HEK293T (cell line): ENCODE data around the gene PLCB4.

ENCODE experiments used
- CTCF ChIA-PET: fragments of 350-600 bp; formaldehyde crosslinking; extraction: SDS; loops from one replicate; lab custom pipeline; 2021; ENCODE audit warnings: antibody characterized with exemption, inconsistent platforms; lab: Yijun Ruan, JAX
- POLR2A ChIA-PET: fragments of 350-600 bp; formaldehyde crosslinking; extraction: SDS; loops from one replicate; lab custom pipeline; 2020; ENCODE audit warnings: antibody characterized with exemption, inconsistent platforms; lab: Yijun Ruan, JAX
- DNase-seq: peaks from one replicate; pipeline ENCODE4 v3.0.0; 2012; ENCODE audit warnings: mixed read lengths; ENCODE audit errors: extremely low spot score
- ARNT ChIP-seq: fragments of 450-650 bp; IDR thresholded peaks from 2 replicates; pipeline ENCODE4 v1.6.1; 2017; ENCODE audit warnings: mild to moderate bottlenecking
- BHLHE40 ChIP-seq: fragments of 450-650 bp; IDR thresholded peaks from 2 replicates; pipeline ENCODE4 v1.6.1; 2016; ENCODE audit warnings: mild to moderate bottlenecking, moderate library complexity, borderline replicate concordance
- CTBP1 ChIP-seq: fragments of 450-650 bp; IDR thresholded peaks from 2 replicates; pipeline ENCODE4 v1.6.1; 2016; ENCODE audit warnings: borderline replicate concordance
- ELF4 ChIP-seq: fragments of 450-650 bp; IDR thresholded peaks from 2 replicates; pipeline ENCODE4 v1.6.1; 2017; ENCODE audit warnings: antibody characterized with exemption
- FOXA1 ChIP-seq: fragments of 450-650 bp; IDR thresholded peaks from 2 replicates; pipeline ENCODE4 v1.6.1; 2016; ENCODE audit warnings: mild to moderate bottlenecking
- FOXK2 ChIP-seq: fragments of 450-650 bp; IDR thresholded peaks from 2 replicates; pipeline ENCODE4 v1.6.1; 2016; ENCODE audit warnings: mild to moderate bottlenecking
- FOXM1 ChIP-seq: fragments of 450-650 bp; IDR thresholded peaks from 2 replicates; pipeline ENCODE4 v1.6.1; 2017; ENCODE audit warnings: mild to moderate bottlenecking, borderline replicate concordance
- HDGF ChIP-seq: fragments of 450-650 bp; IDR thresholded peaks from 2 replicates; pipeline ENCODE4 v1.6.1; 2017; ENCODE audit warnings: antibody characterized with exemption, borderline replicate concordance
- L3MBTL2 ChIP-seq: fragments of 450-650 bp; conservative IDR thresholded peaks from 2 replicates; pipeline ENCODE4 v1.6.1; 2016; ENCODE audit warnings: mild to moderate bottlenecking
- LEF1 ChIP-seq: fragments of 450-650 bp; IDR thresholded peaks from 2 replicates; pipeline ENCODE4 v1.6.1; 2017; ENCODE audit warnings: mild to moderate bottlenecking, borderline replicate concordance
- NFRKB ChIP-seq: fragments of 450-650 bp; IDR thresholded peaks from 2 replicates; pipeline ENCODE4 v1.6.1; 2016; ENCODE audit warnings: mild to moderate bottlenecking, moderate library complexity
- PKNOX1 ChIP-seq: fragments of 450-650 bp; IDR thresholded peaks from 2 replicates; pipeline ENCODE4 v1.6.1; 2016
- SP1 ChIP-seq: fragments of 450-650 bp; IDR thresholded peaks from 2 replicates; pipeline ENCODE4 v1.6.1; 2017
- SUZ12 ChIP-seq: fragments of 450-650 bp; IDR thresholded peaks from 2 replicates; pipeline ENCODE4 v1.6.1; 2016; ENCODE audit warnings: mild to moderate bottlenecking
- TARDBP ChIP-seq: fragments of 450-650 bp; IDR thresholded peaks from 2 replicates; pipeline ENCODE4 v1.6.1; 2016
- ZNF384 ChIP-seq: fragments of 450-650 bp; IDR thresholded peaks from 2 replicates; pipeline ENCODE4 v1.6.1; 2016

The PLCB4 gene

GRCh38 chr20:9140162-9140760 lies 71.4 kb downstream of the PLCB4 start:
- ChIA-PET POLR2A (no interaction called here), CTCF (no interaction called here)
- no peak for DNase-seq
- TF ChIP-seq FOXK2, result no peak
- no peak for TF ChIP-seq ELF4
- no peak for TF ChIP-seq SP1
- no peak for TF ChIP-seq CTBP1
- TF ChIP-seq L3MBTL2, result no peak
- TF ChIP-seq FOXM1, result no peak
- no peak for TF ChIP-seq ZNF384
- no peak for TF ChIP-seq LEF1
- no peak for TF ChIP-seq NFRKB
- TF ChIP-seq FOXA1, result no peak
- no peak for TF ChIP-seq HDGF
- TF ChIP-seq ARNT, result no peak
- TF ChIP-seq SUZ12, result no peak
- TF ChIP-seq BHLHE40, result no peak
- no peak for TF ChIP-seq PKNOX1
- TF ChIP-seq TARDBP, result no peak

DNA sequence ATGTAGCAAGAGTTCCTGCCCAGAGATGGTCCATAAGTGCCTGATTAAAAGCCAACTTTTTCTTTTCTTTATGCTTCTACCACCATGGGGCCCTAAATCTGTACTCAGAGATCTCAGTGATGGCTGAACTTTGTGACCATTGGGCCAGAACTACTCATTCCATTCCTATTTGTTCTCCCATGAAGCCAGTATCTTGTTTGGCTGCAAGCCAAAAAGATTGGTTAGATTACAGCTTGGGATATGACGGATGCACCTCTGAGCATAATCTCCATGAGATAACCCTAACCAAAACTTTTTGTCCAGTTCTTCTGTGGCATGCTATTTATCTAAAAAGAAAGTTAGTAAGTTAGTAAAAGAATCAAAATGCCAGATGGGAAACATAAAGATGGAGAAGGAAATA lies 72.2 kb downstream of the PLCB4 start:
- no peak for TF ChIP-seq HDGF
- TF ChIP-seq ARNT, result no peak
- TF ChIP-seq FOXK2, result no peak
- TF ChIP-seq SUZ12, result no peak
- TF ChIP-seq FOXM1, result no peak
- TF ChIP-seq LEF1, result no peak
- TF ChIP-seq TARDBP, result no peak
- no peak for TF ChIP-seq FOXA1
- no peak for TF ChIP-seq ZNF384
- TF ChIP-seq L3MBTL2, result no peak
- TF ChIP-seq SP1, result no peak
- TF ChIP-seq BHLHE40, result no peak
- TF ChIP-seq PKNOX1, result no peak
- no peak for TF ChIP-seq CTBP1
- no peak for TF ChIP-seq NFRKB
- TF ChIP-seq ELF4, result no peak
- no peak for DNase-seq
- POLR2A ChIA-PET, result no interaction called here
- CTCF ChIA-PET, result no interaction called here

GRCh38 chr20:9141921-9142320 lies 73.0 kb downstream of the PLCB4 start:
- no peak for DNase-seq
- ChIA-PET CTCF (no interaction called here), POLR2A (no interaction called here)
- TF ChIP-seq PKNOX1 (no peak), SUZ12 (no peak), L3MBTL2 (no peak), TARDBP (no peak), SP1 (no peak), FOXM1 (no peak), ARNT (no peak), HDGF (no peak), FOXK2 (no peak), FOXA1 (no peak), NFRKB (no peak), BHLHE40 (no peak), CTBP1 (no peak), ELF4 (no peak), ZNF384 (no peak), LEF1 (no peak)

- TF ChIP-seq PKNOX1 (no peak), FOXM1 (no peak), ZNF384 (no peak), ARNT (no peak), FOXA1 (no peak), L3MBTL2 (no peak), TARDBP (no peak), SUZ12 (no peak), HDGF (no peak), CTBP1 (no peak), LEF1 (no peak), SP1 (no peak), FOXK2 (no peak), ELF4 (no peak), NFRKB (no peak), BHLHE40 (no peak)
- POLR2A ChIA-PET, result interaction anchor here (0.8 kb wide), 1 partner anchor 14 kb away, joined by 3 read pairs; no protein-coding TSS in a partner anchor
- DNase-seq, result no peak
- CTCF ChIA-PET, result no interaction called here
These were observed 73.9 kb downstream of the PLCB4 start for GRCh38 chr20:9142809-9143208.

DNA sequence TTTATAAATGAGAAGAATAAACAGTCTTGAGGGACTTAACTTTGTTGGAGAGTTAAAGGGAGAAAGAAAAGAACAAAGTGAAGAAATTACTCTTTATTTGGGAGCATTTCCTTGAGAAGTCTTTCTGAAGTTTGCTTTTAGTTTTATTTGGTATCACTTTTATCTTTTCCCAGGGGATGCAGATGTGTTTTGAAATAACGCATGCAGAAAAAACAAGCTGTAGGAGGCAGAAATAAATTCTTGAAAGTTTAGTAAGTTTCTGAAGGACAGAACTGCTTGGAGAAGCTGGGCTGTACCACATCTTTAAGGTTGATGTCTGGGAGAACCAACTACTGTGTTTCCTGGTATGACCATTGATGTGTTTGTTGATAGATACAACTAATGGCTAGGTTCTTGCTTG lies 75.0 kb downstream of the PLCB4 start:
- DNase-seq, result no peak
- POLR2A ChIA-PET, result no interaction called here
- no peak for TF ChIP-seq FOXM1
- TF ChIP-seq ZNF384, result no peak
- no peak for TF ChIP-seq SP1
- no peak for TF ChIP-seq BHLHE40
- TF ChIP-seq SUZ12, result no peak
- CTCF ChIA-PET, result no interaction called here
